ENCODE measurements around the gene IFIT3.

- TF ChIP-seq, protein P1, sequence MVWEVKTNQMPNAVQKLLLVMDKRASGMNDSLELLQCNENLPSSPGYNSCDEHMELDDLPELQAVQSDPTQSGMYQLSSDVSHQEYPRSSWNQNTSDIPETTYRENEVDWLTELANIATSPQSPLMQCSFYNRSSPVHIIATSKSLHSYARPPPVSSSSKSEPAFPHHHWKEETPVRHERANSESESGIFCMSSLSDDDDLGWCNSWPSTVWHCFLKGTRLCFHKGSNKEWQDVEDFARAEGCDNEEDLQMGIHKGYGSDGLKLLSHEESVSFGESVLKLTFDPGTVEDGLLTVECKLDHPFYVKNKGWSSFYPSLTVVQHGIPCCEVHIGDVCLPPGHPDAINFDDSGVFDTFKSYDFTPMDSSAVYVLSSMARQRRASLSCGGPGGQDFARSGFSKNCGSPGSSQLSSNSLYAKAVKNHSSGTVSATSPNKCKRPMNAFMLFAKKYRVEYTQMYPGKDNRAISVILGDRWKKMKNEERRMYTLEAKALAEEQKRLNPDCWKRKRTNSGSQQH (CRISPR knock-in tag; IDR thresholded peaks at IDR 0.05) = no peak
- TF ChIP-seq MAFK (IDR thresholded peaks at IDR 0.05; ENCODE audit: low read length) (no peak), CTCF (IDR thresholded peaks at IDR 0.05 in 2 of 3, conservative IDR thresholded peaks at IDR 0.05 in 1 of 3; ENCODE audit: insufficient read depth in 2 of 3, low read depth in 1 of 3, low read length in 3 of 3) (no peak), JUND (IDR thresholded peaks at IDR 0.05; ENCODE audit: borderline replicate concordance, low read depth, low read length) (no peak), JUND (tag; IDR thresholded peaks at IDR 0.05; ENCODE audit: borderline replicate concordance, low read depth, low read length) (no peak)
Measured at GRCh38 chr10:89314676-89315075, 13.1 kb upstream of the IFIT3 start.

Measured in K562 (cell line).